ENCODE measurements around the gene FGD5. TPM values are rescaled to one million over a fixed set of nuclear protein-coding genes. Genes with fewer than 3 reads are reported as not detected.
"Not testable (repeated sequence)": the region's sequence is repeated elsewhere in the genome, so short reads cannot be mapped to it uniquely, and the experiment has no call there.

Gene FGD5
- total and polyA plus RNA-seq, 7 experiments from 2014 or later = 0.37 TPM; not detected in 6

DNA sequence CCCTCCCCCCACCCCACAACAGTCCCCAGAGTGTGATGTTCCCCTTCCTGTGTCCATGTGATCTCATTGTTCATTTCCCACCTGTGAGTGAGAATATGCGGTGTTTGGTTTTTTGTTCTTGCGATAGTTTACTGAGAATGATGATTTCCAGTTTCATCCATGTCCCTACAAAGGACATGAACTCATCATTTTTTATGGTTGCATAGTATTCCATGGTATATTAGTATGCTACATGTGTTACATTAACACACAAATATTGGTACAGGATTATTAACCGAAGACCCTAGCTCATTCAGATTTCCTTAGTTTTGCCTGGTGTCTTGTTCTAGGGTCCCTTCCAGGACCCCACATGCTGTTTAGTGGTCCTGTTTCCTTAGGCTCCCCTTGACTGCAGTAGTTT lies 84.7 kb downstream of the FGD5 start:
- H3K4me1 ChIP-seq (ENCODE audit: control insufficient read depth in 2 of 2, insufficient read depth in 2 of 2, low read length in 2 of 2); ATAC-seq; H3K36me3 ChIP-seq (ENCODE audit: control insufficient read depth in 2 of 3, insufficient read depth in 3 of 3, low read length in 3 of 3); H3K4me3 Mint-ChIP-seq; H3K9me3 ChIP-seq (ENCODE audit: control insufficient read depth in 2 of 3, low read length in 3 of 3); intact Hi-C loops (cut with micrococcal nuclease); DNase-seq; H3K27ac Mint-ChIP-seq; H3K4me1 Mint-ChIP-seq; H3K27me3 ChIP-seq (ENCODE audit: control insufficient read depth in 2 of 2, insufficient read depth in 2 of 2, low read length in 2 of 2); CTCF ChIA-PET; H3K4me3 ChIP-seq (ENCODE audit: low read length); H3K27ac ChIP-seq (ENCODE audit: low read depth, low read length): not testable (repeated sequence)
- Mint-ChIP-seq H3K36me3 (peaks cover 0 to 12% (median 8%) of the 10 kb centered on the region in 5 donors), H3K27me3 (peaks cover 0 to 26% (median 6%) of the 10 kb centered on the region in 5 donors), H3K9me3 (peaks cover 0 to 18% (median 8%) of the 10 kb centered on the region in 11 donors)
- POLR2A ChIA-PET = interaction anchor here (1.3 kb wide), 1 partner anchor 16 kb away, joined by 3 read pairs; no protein-coding TSS in a partner anchor

DNA sequence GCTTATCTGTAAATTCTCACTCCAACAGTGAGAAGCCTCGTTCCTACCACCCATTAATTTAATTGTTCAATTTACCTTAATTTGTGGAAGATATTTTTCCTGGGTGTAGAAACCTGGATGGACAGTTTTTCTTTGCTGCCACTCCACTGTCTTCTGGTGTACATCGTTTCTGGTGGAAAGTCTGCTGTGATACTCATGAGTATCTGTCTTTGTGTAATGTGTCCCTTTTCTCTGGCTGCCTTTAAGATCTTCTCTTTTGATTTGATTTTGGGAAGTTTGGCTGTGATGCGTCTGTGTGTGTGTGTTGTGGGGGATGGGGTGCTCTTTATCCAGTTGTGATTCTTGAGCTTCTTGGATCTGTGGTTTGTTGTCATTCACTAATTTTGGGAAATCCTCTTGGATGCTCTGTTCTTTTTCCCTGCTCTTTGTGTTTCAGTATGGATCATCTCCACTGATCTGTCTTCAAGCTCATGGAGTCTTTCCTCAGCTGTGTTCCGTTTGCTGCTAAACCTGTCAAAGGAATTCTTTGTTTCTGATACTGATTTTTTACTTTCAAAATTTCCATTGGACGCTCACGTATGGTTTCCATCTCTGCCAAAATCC lies 86.4 kb downstream of the FGD5 start:
- CTCF ChIA-PET = no interaction called here
- Mint-ChIP-seq H3K4me1 (peaks cover 0 to 3% (median 0%) of the 10 kb centered on the region in 7 donors), H3K27ac (no peak overlapping the region), H3K27me3 (peaks cover 0 to 20% (median 0%) of the 10 kb centered on the region in 5 donors), H3K36me3 (peaks cover 0 to 12% (median 8%) of the 10 kb centered on the region in 5 donors), H3K9me3 (peaks cover 0 to 18% (median 8%) of the 10 kb centered on the region in 11 donors), H3K4me3 (peak overlapping the region in 1 of 10 donors; percentile 1)
- DNase-seq (no peak), ATAC-seq (no peak)
- Histone ChIP-seq H3K36me3 (ENCODE audit: control insufficient read depth in 2 of 3, insufficient read depth in 3 of 3, low read length in 3 of 3) (no peaks in the 10 kb centered on the region), H3K27ac (ENCODE audit: low read depth, low read length) (no peak overlapping the region), H3K4me3 (ENCODE audit: low read length) (no peak overlapping the region), H3K9me3 (ENCODE audit: control insufficient read depth in 2 of 3, low read length in 3 of 3) (peaks cover 0 to 8% (median 0%) of the 10 kb centered on the region in 3 experiments), H3K4me1 (ENCODE audit: control insufficient read depth in 2 of 2, insufficient read depth in 2 of 2, low read length in 2 of 2) (no peaks in the 10 kb centered on the region), H3K27me3 (ENCODE audit: control insufficient read depth in 2 of 2, insufficient read depth in 2 of 2, low read length in 2 of 2) (no peaks in the 10 kb centered on the region)
- intact Hi-C loops (cut with micrococcal nuclease) = no loop called here
- POLR2A ChIA-PET = interaction anchor here (1.0 kb wide), 1 partner anchor 9 kb away, joined by 4 read pairs; no protein-coding TSS in a partner anchor

DNA sequence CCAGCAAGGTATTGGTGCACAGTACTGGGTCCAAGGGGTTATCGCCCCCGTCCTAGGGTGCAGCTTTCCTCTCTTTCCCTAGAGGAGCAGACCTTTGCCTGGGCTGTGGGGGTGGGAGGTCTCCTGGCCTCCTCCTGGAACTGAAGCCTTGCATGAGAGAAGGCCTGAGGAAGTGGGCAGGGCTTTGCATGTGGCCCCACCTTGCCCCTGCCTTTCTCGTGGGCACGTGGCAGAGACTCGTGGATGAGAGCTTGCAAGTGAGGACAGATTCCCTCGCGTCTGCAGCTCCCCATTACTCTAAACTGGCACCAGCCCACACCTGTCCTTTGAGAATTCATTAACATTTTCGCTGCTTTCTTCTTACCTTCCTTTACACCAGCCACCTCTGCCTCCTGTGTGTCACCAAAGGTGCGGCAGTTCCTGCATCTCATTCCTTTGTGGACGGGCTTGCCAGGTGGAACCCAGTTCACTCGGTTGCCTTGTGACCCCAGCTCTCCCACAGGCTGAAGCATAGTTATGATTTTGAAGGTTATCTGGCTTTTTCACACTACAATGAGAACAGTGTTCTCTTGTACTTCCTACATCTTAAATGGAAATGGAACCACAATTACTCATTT lies 87.7 kb downstream of the FGD5 start:
- ChIA-PET POLR2A (no interaction called here), CTCF (no interaction called here)
- Mint-ChIP-seq H3K4me3 (no peak overlapping the region), H3K9me3 (peaks cover 0 to 18% (median 8%) of the 10 kb centered on the region in 11 donors), H3K36me3 (peaks cover 0 to 12% (median 8%) of the 10 kb centered on the region in 5 donors), H3K4me1 (peaks cover 0 to 3% (median 0%) of the 10 kb centered on the region in 7 donors), H3K27me3 (peaks cover 0 to 17% (median 0%) of the 10 kb centered on the region in 5 donors), H3K27ac (no peak overlapping the region)
- H3K4me3 ChIP-seq (ENCODE audit: low read length) = no peak overlapping the region
- intact Hi-C loops (cut with micrococcal nuclease) = no loop called here
- H3K9me3 ChIP-seq (ENCODE audit: control insufficient read depth in 2 of 3, low read length in 3 of 3) = peaks cover 0 to 8% (median 0%) of the 10 kb centered on the region in 3 experiments
- H3K27ac ChIP-seq (ENCODE audit: low read depth, low read length) = no peak overlapping the region
- H3K4me1 ChIP-seq (ENCODE audit: control insufficient read depth in 2 of 2, insufficient read depth in 2 of 2, low read length in 2 of 2) = no peaks in the 10 kb centered on the region
- no peaks in the 10 kb centered on the region for H3K27me3 ChIP-seq (ENCODE audit: control insufficient read depth in 2 of 2, insufficient read depth in 2 of 2, low read length in 2 of 2)
- DNase-seq (no peak), ATAC-seq (no peak)
- no peaks in the 10 kb centered on the region for H3K36me3 ChIP-seq (ENCODE audit: control insufficient read depth in 2 of 3, insufficient read depth in 3 of 3, low read length in 3 of 3)

DNA sequence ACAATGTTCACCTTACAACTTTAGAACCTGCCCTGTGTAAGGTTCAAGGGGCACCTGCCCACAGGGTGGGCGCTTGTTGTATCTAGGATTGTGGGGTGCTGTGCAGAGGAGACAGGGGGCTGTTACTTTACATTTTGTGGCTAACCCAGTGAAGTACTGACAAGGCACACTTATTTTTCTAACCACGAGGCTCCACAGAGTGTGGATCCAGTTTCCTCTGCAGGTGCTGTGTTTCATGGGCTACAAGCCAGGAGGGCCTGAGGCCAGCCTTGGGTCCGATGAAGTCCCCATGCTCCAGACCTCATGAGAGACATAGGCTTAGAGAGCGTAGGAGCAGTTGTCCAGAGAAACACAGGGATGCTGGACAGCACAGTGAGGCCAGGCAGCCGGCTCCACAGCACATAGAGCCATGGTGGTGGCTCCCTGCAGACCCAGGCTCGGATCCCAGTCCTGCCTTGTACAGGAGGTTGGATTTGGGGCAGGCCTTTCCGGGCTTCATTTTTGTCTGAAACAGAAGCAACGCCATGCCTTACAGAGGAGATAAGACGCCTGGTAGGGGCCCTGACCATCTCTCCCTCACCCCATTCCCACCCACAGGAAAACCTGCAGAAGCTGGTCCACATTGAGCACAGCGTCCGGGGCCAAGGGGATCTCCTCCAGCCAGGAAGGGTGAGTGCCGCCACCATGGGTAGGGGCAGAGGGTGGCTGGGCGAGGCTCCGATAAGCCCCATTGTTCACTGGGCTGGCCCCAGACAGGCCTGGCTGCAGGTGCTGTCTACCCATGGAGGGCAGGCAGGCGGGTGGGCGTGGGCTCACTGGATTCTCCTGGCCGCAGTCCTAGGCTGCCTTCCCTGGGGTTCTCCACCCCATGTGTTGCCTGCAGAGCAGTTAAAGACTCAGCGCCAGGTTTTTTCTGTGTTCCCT lies 88.5 kb downstream of the FGD5 start:
- Histone ChIP-seq H3K27ac (ENCODE audit: low read depth, low read length) (no peak overlapping the region), H3K4me3 (ENCODE audit: low read length) (no peak overlapping the region), H3K27me3 (ENCODE audit: control insufficient read depth in 2 of 2, insufficient read depth in 2 of 2, low read length in 2 of 2) (no peaks in the 10 kb centered on the region), H3K36me3 (ENCODE audit: control insufficient read depth in 2 of 3, insufficient read depth in 3 of 3, low read length in 3 of 3) (no peaks in the 10 kb centered on the region), H3K9me3 (ENCODE audit: control insufficient read depth in 2 of 3, low read length in 3 of 3) (peaks cover 0 to 8% (median 0%) of the 10 kb centered on the region in 3 experiments), H3K4me1 (ENCODE audit: control insufficient read depth in 2 of 2, insufficient read depth in 2 of 2, low read length in 2 of 2) (no peaks in the 10 kb centered on the region)
- intact Hi-C loops (cut with micrococcal nuclease) = no loop called here
- POLR2A ChIA-PET = no interaction called here
- CTCF ChIA-PET = no interaction called here
- Mint-ChIP-seq H3K27ac (no peak overlapping the region), H3K36me3 (peaks cover 0 to 12% (median 8%) of the 10 kb centered on the region in 5 donors), H3K9me3 (peaks cover 0 to 18% (median 8%) of the 10 kb centered on the region in 11 donors), H3K4me1 (peaks cover 0 to 3% (median 0%) of the 10 kb centered on the region in 7 donors), H3K4me3 (no peak overlapping the region), H3K27me3 (peaks cover 0 to 19% (median 0%) of the 10 kb centered on the region in 5 donors)
- ATAC-seq (no peak), DNase-seq (no peak)

DNA sequence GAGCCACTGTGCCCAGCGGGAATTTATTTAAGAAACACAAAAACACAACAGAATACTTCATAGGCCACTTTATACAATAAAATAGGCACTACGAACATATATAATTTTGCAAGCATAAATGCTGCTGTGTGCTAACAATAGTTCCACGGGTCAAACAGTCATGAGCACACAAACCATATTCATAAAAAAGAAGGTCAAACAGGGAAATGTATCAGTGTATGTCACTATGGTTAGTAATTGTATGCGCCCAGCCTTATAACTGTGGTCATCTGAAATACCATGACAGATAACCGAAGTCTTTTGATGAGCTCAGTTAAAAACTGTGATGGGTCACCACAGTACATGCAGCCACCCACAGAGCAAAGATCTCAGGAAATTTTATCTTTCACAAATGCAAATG lies 90.5 kb downstream of the FGD5 start:
- Histone ChIP-seq H3K36me3 (ENCODE audit: control insufficient read depth in 2 of 3, insufficient read depth in 3 of 3, low read length in 3 of 3) (no peaks in the 10 kb centered on the region), H3K27me3 (ENCODE audit: control insufficient read depth in 2 of 2, insufficient read depth in 2 of 2, low read length in 2 of 2) (no peaks in the 10 kb centered on the region), H3K9me3 (ENCODE audit: control insufficient read depth in 2 of 3, low read length in 3 of 3) (peaks cover 0 to 8% (median 0%) of the 10 kb centered on the region in 3 experiments), H3K4me3 (ENCODE audit: low read length) (no peak overlapping the region), H3K4me1 (ENCODE audit: control insufficient read depth in 2 of 2, insufficient read depth in 2 of 2, low read length in 2 of 2) (no peaks in the 10 kb centered on the region), H3K27ac (ENCODE audit: low read depth, low read length) (no peak overlapping the region)
- Mint-ChIP-seq H3K27ac (no peak overlapping the region), H3K4me1 (peaks cover 0 to 3% (median 0%) of the 10 kb centered on the region in 7 donors), H3K36me3 (peaks cover 0 to 12% (median 8%) of the 10 kb centered on the region in 5 donors), H3K4me3 (no peak overlapping the region), H3K9me3 (peaks cover 0 to 18% (median 8%) of the 10 kb centered on the region in 11 donors), H3K27me3 (peaks cover 0 to 17% (median 0%) of the 10 kb centered on the region in 5 donors)
- ChIA-PET POLR2A (interaction anchor here (0.8 kb wide), 1 partner anchor 10 kb away, joined by 3 read pairs; no protein-coding TSS in a partner anchor), CTCF (no interaction called here)
- ATAC-seq (no peak), DNase-seq (no peak)
- intact Hi-C loops (cut with micrococcal nuclease) = no loop called here

DNA sequence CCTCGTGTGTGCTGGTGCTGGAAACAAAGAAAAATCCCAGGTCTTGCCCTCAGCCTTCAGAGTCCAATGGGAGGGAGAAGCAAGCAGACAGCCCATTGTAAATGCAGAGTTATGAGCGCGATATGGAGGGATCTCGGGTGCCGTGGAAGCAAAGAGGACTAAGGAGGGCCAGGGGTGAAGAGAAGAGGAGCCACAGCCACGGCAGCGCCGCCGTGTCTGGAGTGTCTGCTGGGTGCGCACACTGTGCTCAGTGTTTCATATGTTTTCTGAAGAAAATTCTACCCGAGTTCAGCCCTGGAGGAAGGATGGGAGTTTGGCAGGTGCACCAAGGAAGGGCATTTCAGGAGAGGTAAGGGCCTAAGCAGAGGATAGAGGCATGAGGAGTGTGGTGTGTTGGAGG lies 92.9 kb downstream of the FGD5 start:
- Mint-ChIP-seq H3K36me3 (no peaks in the 10 kb centered on the region), H3K9me3 (peaks cover 0 to 3% (median 0%) of the 10 kb centered on the region in 11 donors), H3K27me3 (peaks cover 0 to 10% (median 0%) of the 10 kb centered on the region in 5 donors), H3K27ac (no peak overlapping the region), H3K4me1 (peaks cover 0 to 3% (median 0%) of the 10 kb centered on the region in 7 donors), H3K4me3 (no peak overlapping the region)
- Histone ChIP-seq H3K36me3 (ENCODE audit: control insufficient read depth in 2 of 3, insufficient read depth in 3 of 3, low read length in 3 of 3) (no peaks in the 10 kb centered on the region), H3K4me1 (ENCODE audit: control insufficient read depth in 2 of 2, insufficient read depth in 2 of 2, low read length in 2 of 2) (no peaks in the 10 kb centered on the region), H3K27me3 (ENCODE audit: control insufficient read depth in 2 of 2, insufficient read depth in 2 of 2, low read length in 2 of 2) (no peaks in the 10 kb centered on the region), H3K27ac (ENCODE audit: low read depth, low read length) (no peak overlapping the region), H3K4me3 (ENCODE audit: low read length) (no peak overlapping the region), H3K9me3 (ENCODE audit: control insufficient read depth in 2 of 3, low read length in 3 of 3) (no peaks in the 10 kb centered on the region)
- DNase-seq (no peak), ATAC-seq (no peak)
- intact Hi-C loops (cut with micrococcal nuclease) = no loop called here
- POLR2A ChIA-PET = no interaction called here
- CTCF ChIA-PET = interaction anchor here (1.9 kb wide), 1 partner anchor 31 kb away, joined by 5 read pairs; no protein-coding TSS in a partner anchor
